SH-SY5Y (cell line): ENCODE measurements around the gene CDH4.

ENCODE experiments used
- GATA2 ChIP-seq: IDR thresholded peaks from 2 replicates; pipeline ENCODE4 v1.6.1; 2011; ENCODE audit warnings: mild to moderate bottlenecking, low read depth, low read length
- GATA3 ChIP-seq: IDR thresholded peaks from 2 replicates; pipeline ENCODE4 v1.6.1; 2011; ENCODE audit warnings: low read depth, mild to moderate bottlenecking, low read length, moderate library complexity

The CDH4 gene

DNA sequence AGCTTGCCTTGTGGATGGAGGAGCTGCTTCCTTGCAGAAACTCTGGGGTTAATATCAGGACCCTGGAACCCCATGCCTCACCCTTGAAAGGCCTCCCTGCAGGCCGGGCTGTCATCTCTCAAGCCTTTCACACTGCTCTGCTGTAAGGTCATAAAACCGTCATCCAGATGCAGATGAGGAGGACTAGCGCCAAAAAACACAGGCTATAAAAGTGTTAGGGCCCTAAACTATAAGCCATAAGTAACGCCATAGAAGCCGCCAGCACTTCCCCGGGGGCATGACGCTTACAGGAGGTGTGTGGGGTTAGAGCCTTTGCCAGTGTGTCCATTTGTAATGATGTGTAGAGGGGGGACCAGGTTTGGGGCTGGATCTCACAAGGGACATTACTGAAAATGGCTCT is 47.6 kb downstream of the CDH4 start:
- no peak for TF ChIP-seq GATA3
- TF ChIP-seq GATA2 = no peak

- TF ChIP-seq GATA3 (no peak), GATA2 (no peak)
Observed at GRCh38 chr20:61300293-61300692, 48.2 kb downstream of the CDH4 start.

- TF ChIP-seq GATA2 (no peak), GATA3 (no peak)
Observed at GRCh38 chr20:61300709-61301108, 48.6 kb downstream of the CDH4 start.

DNA sequence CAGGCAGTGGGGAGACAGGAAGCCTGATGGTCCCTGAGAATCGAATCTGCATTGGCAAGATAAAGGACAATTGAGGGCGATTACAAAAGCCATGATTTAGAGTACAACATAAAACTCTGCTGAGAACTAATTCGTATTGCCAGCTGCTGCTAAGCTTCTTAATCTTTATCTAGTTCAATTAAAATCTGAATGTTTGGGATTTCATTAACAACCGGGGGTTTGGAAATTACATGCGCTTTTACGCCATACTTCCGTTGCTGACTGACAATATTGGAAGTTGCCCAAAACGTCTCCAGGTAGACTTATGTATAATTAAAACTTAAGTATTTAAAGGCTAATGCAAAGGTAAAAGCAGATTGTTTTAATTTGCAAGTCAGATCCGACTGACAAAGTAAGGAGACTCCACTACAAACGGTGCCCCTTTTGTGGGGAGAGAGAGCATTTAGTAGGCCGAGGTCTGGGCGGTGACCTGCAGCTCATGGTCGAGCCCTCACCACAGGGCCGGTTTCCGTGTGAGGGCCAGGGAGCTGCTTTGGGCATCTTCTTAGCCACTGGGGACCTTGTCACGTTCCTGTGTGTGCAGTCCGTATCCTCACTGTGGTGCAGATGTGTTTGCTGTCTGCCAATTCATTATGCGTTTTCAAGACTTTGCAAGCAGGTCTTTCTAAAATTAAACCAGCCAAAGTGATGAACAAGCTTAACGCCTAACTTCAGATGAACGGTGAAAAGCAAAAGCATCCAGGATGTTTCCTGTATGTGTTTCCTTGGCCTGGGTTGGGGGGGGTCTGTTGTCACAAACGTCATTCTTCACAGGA is 49.9 kb downstream of the CDH4 start:
- TF ChIP-seq GATA3 = no peak
- no peak for TF ChIP-seq GATA2

DNA sequence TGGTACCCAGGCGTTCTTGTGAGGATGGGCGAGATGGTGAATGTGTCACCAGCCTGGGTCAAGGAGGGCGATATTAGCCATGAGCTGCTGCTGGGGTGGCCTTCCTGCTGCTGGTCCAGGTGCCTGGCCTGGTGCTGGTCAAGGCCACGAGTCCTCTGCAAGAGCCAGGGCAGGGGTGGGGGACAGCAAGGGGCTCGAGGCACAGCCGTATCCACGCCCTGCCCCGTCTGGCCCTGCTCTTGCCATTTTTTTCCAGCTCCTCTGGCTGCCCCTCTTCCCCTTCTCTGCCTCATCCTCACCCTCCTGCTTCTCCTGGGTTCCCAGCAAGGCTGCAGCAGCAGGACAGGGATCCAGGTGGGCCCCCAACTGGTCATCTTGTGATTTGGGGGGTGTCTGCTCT is 51.2 kb downstream of the CDH4 start:
- TF ChIP-seq GATA2 (no peak), GATA3 (no peak)

GRCh38 chr20:61303675-61304074 is 51.6 kb downstream of the CDH4 start:
- no peak for TF ChIP-seq GATA2
- TF ChIP-seq GATA3 = no peak

DNA sequence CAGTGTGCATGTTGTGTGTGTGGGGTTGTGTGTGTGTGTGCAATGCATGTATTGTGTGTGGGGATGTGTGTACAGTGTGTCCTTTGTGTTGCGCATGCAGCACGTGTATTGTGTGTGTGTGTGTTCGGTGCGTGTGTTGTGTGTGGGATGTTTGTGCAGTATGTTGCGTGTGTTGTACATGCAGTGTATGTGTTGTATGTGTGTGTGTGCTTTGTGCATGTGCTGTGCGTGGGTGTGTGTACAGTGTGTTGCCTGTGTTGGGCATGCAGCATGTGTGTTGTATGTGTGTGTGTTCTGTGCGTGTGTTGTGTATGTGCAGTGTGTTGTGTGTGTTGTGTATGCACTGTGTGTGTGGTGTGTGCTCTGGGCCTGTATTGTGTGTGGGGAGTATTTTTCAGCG is 52.7 kb downstream of the CDH4 start:
- TF ChIP-seq GATA3 (no peak), GATA2 (no peak)

- no peak for TF ChIP-seq GATA3
- no peak for TF ChIP-seq GATA2
Observed at GRCh38 chr20:61306937-61307475, 54.9 kb downstream of the CDH4 start.

DNA sequence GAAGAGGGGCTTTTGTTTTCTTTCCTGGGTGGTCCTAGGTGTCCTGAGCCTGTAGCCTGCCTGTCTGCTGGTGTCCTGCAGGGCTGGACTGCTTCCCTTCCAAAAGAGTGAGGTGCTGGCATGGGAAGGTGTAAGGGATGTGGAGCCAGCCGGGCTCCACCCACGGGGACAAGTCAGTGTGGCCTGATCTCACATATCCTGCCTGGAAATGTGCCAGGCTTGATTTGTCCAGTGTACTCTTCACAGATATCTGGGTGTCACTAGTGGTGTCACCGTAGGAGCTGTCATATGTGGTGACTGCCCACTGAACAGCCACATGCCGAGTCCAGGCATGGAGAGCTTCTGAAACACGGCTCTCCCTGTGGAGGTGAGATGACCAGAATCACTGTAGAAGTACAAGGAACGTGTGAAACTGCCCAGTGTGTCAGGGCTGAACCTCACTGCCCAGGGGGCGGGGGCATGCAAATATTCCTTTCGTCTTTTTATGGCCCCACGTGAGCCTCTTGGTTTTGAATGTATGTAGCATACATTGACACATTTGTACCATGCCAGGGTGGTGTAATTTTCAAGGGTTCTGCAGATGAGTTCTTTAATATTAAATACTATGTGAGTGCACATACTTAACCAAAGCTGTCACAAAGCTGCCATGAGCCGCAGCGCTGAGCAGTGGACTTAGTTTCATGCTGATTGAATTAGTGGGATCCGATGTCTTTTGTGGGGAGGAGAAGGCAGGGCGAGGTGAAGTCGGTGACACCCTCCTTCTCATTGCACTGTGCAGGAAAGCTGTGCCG is 55.8 kb downstream of the CDH4 start:
- no peak for TF ChIP-seq GATA2
- TF ChIP-seq GATA3 = no peak

GRCh38 chr20:61308477-61308774 is 56.4 kb downstream of the CDH4 start:
- TF ChIP-seq GATA3 (no peak), GATA2 (no peak)

DNA sequence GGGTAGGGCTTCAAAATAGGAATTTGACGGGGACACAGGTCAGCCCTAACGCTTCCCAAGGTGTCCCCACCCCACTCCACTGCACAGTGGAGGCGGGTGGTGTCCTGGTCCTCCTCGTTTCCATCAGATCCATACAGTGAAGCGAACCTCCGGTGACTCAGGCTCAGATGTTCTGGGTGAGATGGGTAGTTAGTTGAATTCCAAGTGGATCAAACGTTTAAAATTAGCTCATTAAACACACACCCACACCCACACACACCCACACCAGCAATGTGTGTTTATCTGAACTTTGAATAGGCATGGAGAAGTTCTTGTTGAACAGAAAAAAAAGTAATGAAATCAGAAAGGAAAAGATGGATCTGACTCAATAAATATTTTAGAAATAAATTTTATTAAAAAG is 58.9 kb downstream of the CDH4 start:
- TF ChIP-seq GATA2 (no peak), GATA3 (no peak)

- no peak for TF ChIP-seq GATA3
- no peak for TF ChIP-seq GATA2
Observed at GRCh38 chr20:61311656-61312387, 59.8 kb downstream of the CDH4 start.

DNA sequence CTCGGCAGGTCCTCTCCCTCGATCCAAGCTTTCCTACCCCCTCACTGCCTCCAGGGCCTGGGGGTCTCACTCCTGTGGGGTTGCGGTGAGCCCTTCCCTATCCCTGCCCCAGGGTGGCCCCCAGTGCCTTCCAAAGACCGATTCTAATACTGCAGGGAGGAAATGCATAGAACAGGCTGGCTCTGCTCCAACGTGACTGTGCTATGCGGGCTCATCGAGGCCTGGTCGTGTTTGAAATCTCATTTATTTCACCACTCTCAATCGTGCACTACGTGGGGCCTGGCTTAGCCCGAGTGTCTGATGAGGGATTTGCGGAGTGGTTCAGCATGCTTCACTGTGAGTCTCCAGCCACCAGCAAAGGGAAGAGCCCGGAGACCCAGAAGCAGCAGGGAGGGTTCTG is 60.9 kb downstream of the CDH4 start:
- TF ChIP-seq GATA2 (no peak), GATA3 (no peak)

- TF ChIP-seq GATA2 (no peak), GATA3 (no peak)
Observed at GRCh38 chr20:61313396-61313795, 61.3 kb downstream of the CDH4 start.
